Gastrocnemius medialis (tissue), 4 donors: ENCODE measurements around the gene PGLYRP3.

Experiments
- CTCF ChIP-seq, 5 experiments: fragments of 450-650 bp in 3 of 5; fragments of 200-600 bp in 2 of 5; sonication (generic) in 2 of 5; IDR thresholded peaks in 4 of 5; conservative IDR thresholded peaks in 1 of 5; 1 replicate in 4 of 5; 2 replicates in 1 of 5; pipeline ENCODE4 v1.5.1; 2016 to 2019; ENCODE audit warnings: antibody characterized with exemption in 5 of 5, mild to moderate bottlenecking in 3 of 5, moderate library complexity in 3 of 5
- POLR2A ChIP-seq, 2 donors: fragments of 450-650 bp; IDR thresholded peaks; one replicate each; pipeline ENCODE4 v1.6.1; 2017; ENCODE audit warnings: antibody characterized with exemption in 2 of 2, mild to moderate bottlenecking in 2 of 2, moderate library complexity in 2 of 2

GRCh38 chr1:153345187-153346076, 32.7 kb upstream of the PGLYRP3 start:
- TF ChIP-seq CTCF (IDR thresholded peaks at IDR 0.05 in 4 of 5, conservative IDR thresholded peaks at IDR 0.05 in 1 of 5) (no peak), POLR2A (IDR thresholded peaks at IDR 0.05) (no peak)
